Medulla oblongata (tissue), 1 donor: ENCODE data around the gene NSL1.
A peak's percentile ranks its signal among the peaks of the same experiment; 100 is the strongest.
"Not testable (repeated sequence)": the region's sequence is repeated elsewhere in the genome, so short reads cannot be mapped to it uniquely, and the experiment has no call there.

Source experiments
- DNase-seq: peaks from one replicate; pipeline ENCODE4 v3.0.0-alpha.2; 2015; ENCODE audit errors: extremely low spot score

NSL1 gene

DNA sequence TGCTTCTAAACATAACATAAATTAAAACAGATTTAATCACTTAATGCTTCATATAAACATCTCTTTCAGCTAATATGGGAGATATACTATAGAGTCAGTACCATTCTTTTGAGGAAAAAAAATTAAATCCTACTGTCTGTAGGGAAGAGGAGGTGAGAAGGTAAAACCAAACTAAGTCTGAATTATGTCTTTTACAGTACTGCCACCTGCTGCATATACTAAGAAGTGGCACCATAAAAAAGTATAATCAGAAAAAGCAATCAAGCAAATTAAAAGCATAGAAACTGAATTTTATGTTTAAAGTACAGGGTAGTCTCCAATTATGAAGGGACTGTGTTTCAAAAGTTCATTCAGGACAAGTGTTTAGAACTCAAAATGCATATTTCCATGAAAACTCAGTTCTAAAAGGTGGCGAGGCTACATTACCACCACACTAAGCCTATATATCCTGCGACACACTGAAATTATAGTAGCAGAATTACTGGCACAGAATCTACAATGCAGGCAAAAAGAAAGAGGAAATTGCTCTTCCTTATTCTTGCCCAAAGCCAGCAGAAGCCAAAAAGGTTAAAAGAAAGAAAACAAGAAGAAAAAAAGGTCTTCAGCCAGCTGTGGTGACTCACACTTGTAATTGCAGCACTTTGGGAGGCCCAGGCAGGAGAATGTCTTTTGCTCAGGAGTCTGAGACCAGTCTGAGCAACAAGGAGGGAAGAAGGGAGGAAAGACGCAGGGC is 9.0 kb downstream of the NSL1 start:
- DNase-seq = peak; percentile 38

GRCh38 chr1:212781225-212781624 is 10.4 kb downstream of the NSL1 start:
- DNase-seq = no peak

DNA sequence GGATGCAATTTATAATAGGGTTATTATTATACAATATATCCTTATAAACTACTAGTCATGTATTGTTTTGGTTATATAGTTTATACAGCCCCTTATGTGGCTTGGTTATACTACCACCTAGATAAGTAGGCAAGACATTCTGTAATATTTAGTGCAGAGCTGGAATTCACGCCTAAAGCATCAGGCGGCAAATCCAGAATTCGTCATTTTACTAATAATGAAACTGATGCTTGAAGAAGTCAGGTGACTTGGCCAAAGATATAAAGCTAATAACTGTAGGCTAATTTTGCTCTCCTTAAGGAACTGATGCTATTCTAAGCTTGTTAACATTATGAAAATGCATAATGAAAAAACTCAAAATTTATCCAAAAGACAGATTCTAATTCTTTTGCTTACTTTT is 10.8 kb downstream of the NSL1 start:
- no peak for DNase-seq

DNA sequence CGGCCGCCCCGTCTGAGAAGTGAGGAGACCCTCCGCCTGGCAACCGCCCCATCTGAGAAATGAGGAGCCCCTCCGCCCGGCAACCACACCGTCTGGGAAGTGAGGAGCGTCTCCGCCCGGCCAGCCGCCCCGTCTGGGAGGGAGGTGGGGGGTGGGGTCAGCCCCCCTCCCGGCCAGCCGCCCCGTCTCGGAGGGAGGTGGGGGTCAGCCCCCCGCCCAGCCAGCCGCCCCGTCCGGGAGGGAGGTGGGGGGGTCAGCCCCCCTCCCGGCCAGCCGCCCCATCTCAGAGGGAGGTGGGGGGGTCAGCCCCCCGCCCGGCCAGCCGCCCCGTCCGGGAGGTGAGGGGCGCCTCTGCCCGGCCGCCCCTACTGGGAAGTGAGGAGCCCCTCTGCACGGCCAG is 12.5 kb downstream of the NSL1 start:
- DNase-seq = not testable (repeated sequence)

DNA sequence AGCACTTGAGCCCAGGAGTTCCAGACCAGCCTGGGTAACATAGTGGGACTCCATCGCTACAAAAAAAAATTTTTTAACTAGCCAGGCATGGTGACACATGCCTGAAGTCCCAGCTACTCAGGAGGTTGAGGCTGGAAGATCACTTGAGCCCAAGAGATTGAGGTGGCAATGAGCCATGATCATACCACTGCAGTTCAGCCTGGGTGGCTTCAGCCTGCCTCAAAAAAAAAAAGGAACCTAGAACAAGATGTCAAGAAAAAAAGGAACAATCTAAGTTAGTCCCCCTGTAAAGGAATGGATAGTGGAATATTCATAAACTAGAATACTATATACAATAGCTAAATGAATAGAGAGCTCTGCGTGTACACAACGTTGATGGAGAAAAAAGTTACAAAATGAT is 14.4 kb downstream of the NSL1 start:
- no peak for DNase-seq

DNA sequence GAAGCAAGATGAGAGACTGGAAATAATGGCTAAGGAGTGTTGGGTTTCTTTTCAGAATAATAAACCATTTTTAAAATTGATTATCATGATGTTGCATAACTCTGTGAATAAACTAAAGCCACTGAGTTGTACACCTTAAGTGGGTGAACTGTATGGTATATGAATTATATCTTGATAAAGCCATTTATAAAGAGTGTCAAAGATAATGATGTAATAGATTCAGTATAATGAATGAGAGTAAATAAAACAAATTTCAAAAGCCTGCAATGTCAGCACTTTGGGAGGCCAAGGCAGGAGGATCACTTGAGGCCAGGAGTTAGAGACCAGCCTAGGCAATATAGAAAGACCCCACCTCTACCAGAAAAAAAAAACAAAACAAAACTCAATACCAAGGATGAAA is 16.3 kb downstream of the NSL1 start:
- no peak for DNase-seq

DNA sequence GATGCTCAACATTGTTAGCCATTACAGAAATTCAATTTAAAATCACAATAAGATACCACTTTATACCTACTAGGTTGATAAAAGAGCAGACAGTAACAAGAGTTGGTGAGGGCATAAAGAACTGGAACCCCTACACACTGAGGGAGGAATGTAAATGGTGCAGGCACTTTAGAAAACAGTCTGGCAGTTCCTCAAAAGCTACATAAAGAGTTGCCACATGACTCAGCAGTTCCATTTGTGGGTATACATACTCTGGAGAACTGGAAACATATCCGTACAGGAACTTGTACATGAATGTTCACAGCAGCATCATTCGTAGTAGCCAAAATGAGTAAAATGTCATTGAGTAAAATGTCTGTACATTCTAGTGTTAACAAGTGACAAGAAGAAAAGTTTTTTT is 17.0 kb downstream of the NSL1 start:
- DNase-seq = peak; percentile 46

DNA sequence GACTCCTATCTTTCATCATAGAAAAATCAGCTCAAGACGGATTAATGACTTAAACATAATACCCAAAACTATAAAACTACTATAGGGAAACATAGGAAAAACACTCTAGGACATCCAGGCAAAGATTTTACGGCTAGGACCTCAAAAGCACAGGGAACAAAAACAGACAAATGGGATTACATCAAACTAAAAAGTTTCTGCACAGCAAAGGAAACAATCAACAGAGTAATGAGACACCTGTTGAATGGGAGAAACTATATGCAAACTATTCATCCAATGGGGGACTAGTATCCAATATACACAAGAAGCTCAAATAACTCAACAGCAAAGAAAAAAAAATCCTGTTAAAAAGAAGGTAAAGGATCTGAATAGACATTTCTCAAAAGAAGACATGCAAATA is 18.6 kb downstream of the NSL1 start:
- no peak for DNase-seq

DNA sequence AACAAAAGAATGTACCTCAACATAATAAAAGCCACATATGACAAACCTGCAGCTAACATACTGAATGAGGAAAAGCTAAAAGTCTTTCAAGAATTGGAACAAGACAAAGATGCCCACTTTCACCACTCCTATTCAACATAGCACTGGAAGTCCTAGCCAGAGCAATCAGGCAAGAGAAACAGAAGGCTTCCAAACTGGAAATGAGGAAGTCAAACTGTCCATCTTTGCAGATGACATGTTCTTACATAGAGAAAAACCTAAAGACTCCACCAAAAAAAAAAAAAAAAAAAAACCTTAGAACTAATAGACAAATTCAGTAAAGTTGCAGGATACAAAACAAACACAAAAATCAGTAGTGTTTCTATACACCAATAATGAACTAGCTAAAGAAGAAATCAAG is 20.2 kb downstream of the NSL1 start:
- DNase-seq = no peak

GRCh38 chr1:212769459-212770167 is 22.0 kb downstream of the NSL1 start:
- DNase-seq = no peak

GRCh38 chr1:212766825-212767224 is 24.8 kb downstream of the NSL1 start:
- DNase-seq = not testable (repeated sequence)

DNA sequence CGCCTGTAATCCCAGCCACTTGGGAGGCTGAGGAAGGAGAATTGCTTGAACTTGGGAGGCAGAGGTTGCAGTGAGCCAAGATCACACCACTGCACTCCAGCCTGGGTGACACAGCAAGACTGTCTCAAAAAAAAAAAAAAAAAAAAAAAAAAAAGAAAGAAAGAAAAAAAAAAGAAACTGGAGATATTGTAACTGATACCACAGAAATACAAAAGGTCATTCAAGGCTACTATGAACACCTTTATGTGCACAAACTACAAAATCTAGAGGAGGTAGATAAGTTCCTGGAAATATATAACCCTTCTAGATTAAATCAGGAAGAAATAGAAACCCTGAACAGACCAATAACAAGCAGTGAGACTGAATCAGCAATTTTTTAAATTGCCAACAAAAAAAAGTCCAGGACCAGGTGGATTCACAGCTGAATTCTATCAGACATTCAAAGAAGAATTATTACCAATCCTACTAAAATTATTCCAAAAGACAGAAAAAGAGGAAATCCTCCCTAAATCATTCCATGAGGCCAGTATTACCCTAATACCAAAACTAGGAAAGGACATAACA is 26.8 kb downstream of the NSL1 start:
- DNase-seq = not testable (repeated sequence)

DNA sequence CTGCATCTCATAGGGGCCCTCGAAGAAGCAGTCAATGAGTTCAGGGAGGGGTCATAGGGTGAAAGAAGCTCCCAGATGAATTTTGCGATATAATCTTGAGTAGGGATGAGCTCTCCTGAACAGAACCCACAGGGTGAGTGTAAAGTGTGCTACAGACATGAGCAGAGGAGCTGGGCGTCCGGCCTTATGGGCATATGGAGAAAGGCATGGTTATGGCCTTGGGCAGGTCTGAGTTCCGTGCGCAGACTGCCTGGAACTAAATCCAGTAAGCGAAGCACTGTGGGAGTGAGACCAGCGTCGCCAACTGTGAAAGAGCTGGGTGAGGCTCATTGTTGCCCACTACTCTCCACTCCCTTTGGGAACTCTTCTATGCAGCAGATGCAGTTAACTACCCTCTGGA is 28.7 kb downstream of the NSL1 start:
- no peak for DNase-seq

- DNase-seq = no peak
These were observed 29.3 kb downstream of the NSL1 start for GRCh38 chr1:212762234-212762633.

DNA sequence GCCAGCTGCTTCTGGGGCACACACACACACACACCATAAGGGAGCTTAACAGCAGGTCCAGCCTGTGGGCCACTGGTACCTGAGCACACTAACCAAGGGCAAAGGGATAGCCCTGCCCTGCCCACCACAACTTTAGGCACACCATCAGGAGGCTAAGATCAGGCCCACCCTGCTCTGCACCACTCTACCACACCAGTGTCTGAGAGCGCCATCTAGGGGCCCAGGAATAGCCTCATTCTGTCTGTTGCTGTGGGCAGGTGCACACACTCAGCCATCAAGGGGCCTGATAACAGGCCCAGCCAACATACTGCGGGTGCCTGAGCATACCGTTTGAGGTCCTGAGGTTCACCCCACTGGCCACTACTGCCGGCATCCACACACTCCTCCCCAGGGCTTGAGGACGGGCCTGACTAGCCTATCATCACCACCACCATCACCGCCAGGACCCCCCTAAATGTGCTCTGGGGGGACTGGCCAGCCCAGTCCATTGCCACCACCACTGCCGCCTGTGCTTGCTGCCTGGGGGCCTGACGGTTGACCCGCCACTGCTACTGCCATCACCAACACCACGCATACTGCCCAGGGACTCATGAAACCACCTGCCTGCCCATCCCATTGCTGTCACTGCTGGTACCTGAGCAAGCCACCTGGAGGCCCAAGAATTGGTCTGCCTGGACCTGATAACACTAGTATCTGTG is 31.3 kb downstream of the NSL1 start:
- DNase-seq = no peak

DNA sequence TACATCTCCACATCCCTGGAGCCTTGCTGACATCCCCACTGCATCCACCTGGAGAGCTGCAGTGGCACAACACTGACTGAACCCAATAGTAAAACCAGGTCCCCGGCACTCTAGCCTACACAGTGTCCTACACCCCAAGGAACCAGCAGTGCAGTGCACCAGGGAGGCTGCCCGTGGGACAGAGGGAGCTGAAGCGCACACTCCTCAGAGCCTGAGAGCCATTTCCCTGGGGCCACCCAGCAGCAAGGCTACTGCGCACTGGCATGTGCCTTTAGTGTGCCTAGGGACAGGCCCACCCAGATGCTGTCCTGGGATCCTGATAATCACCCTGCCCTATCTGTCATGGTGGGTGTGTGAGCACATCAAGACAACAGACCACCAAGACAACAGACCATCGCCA is 31.9 kb downstream of the NSL1 start:
- DNase-seq = no peak

DNA sequence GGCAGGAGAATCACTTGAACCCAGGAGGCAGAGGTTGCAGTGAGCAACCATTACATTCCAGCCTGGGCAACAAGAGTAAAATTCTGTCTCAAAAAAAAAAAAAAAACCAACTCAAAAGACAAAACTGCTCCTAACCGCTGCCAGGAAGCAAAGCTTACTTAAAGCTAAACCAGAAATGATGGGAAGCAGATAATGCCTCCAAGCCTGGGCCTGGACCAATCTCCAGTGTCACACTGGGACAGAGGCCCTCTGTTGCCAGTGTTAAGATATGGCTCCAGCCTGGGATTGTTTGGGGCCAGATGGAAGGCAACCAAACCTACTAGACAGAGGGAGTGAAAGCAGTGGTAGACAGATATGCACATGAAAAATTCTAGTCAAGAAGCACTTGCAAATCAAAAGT is 36.9 kb downstream of the NSL1 start:
- peak; percentile 80 for DNase-seq

GRCh38 chr1:212754193-212754592 is 37.4 kb downstream of the NSL1 start:
- DNase-seq = no peak

DNA sequence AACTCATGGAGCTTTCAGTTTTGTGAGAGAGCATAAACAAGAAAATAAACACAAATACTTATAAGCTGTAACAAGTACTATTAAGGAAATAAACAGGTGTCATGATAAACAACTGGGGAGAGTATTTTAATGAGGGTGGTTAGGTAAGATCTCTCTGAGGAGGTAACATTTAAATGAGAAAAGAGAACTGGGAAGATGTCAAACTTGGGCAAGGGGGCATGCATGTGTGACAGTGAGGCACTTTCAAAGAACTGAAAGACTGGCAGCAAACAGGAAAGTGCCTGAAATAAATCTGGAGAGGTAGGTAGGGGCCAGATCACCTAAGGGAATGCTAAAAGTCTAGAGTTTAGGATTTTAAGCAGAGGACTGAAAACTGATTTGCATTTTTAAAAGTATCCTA is 37.8 kb downstream of the NSL1 start:
- DNase-seq = no peak

GRCh38 chr1:212752934-212753497 is 38.6 kb downstream of the NSL1 start:
- DNase-seq = peak; percentile 20

DNA sequence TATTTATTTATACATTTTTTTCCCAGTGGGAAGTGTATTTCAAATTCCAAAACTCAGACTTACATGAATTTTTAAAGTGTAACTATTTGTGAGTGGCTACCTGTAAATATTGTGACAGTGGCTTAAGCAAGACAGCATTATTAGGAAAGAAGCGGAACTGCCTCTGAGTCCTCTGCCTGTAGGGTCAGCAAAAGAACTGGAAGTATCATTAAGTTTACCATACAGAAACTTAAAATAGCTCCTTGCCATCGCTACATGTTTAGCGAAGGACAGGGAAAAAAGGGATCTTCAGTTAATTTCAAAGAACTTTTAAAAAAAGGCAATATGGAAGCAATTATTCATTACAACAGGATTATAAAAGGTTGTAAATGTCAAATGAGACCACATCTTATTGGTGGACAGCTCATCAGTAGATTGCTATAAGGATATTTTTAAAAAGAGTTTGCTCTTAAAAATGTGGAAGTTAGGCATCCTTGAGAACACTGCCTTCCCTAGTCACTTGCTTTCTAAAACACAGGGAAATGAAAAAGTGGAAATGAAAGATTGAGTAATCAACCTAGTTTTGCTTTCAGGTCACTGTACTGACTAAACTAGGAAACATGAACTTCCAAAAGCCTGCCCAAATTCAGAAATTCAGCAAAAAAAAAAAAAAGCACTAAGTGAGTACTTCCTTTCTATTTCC is 39.2 kb downstream of the NSL1 start:
- DNase-seq = peak; percentile 82
